GM19468 (cell line): ENCODE data around the gene TAL1.
"Not testable (repeated sequence)": the region's sequence is repeated elsewhere in the genome, so short reads cannot be mapped to it uniquely, and the experiment has no call there.

Experiments
- ATAC-seq: cut with Tn5 transposase; IDR thresholded peaks from one replicate; pipeline ENCODE4 v1.9.1; 2021; ENCODE audit warnings: mild to moderate bottlenecking, moderate library complexity, moderate number of reproducible peaks; ENCODE audit not compliant: unreplicated experiment; ENCODE audit errors: extremely low read depth

Gene TAL1

GRCh38 chr1:47232187-47232874, at the start of gene TAL1:
TAL1 (minus strand) TSS chr1:47232225; CDS start chr1:47225888, 6,337 bp downstream.
- ATAC-seq = no peak

- ATAC-seq = no peak
Observed at GRCh38 chr1:47280142-47280541, 48.1 kb upstream of the TAL1 start.

- ATAC-seq = no peak
Observed at GRCh38 chr1:47276850-47277249, 44.8 kb upstream of the TAL1 start.

GRCh38 chr1:47275811-47276210, 43.8 kb upstream of the TAL1 start:
- not testable (repeated sequence) for ATAC-seq

- ATAC-seq = not testable (repeated sequence)
Observed at GRCh38 chr1:47265529-47265928, 33.5 kb upstream of the TAL1 start.

- peak; percentile 58 for ATAC-seq
Observed at GRCh38 chr1:47262787-47263413, 30.9 kb upstream of the TAL1 start.

GRCh38 chr1:47257224-47257623, 25.2 kb upstream of the TAL1 start:
- no peak for ATAC-seq

GRCh38 chr1:47252795-47253194, 20.8 kb upstream of the TAL1 start:
- ATAC-seq = no peak

GRCh38 chr1:47252369-47252768, 20.3 kb upstream of the TAL1 start:
- ATAC-seq = no peak

- no peak for ATAC-seq
Observed at GRCh38 chr1:47249755-47250154, 17.7 kb upstream of the TAL1 start.

GRCh38 chr1:47244339-47244862, 12.4 kb upstream of the TAL1 start:
- no peak for ATAC-seq

GRCh38 chr1:47243910-47244309, 11.9 kb upstream of the TAL1 start:
- no peak for ATAC-seq

GRCh38 chr1:47241114-47242113, 9.4 kb upstream of the TAL1 start:
- ATAC-seq = no peak

GRCh38 chr1:47238935-47239592, 7.0 kb upstream of the TAL1 start:
- ATAC-seq = no peak

- ATAC-seq = no peak
Observed at GRCh38 chr1:47235806-47236205, 3.8 kb upstream of the TAL1 start.

- no peak for ATAC-seq
Observed at GRCh38 chr1:47235241-47235681, 3.2 kb upstream of the TAL1 start.

- no peak for ATAC-seq
Observed at GRCh38 chr1:47233186-47233585, 1.2 kb upstream of the TAL1 start.

- ATAC-seq = no peak
Observed at GRCh38 chr1:47231301-47232186, 481 bp downstream of the TAL1 start.

- ATAC-seq = no peak
Observed at GRCh38 chr1:47230692-47231300, 1.2 kb downstream of the TAL1 start.
